GM19372 (cell line): ENCODE results near the gene TCEAL5.
"Not testable (repeated sequence)": the region's sequence is repeated elsewhere in the genome, so short reads cannot be mapped to it uniquely, and the experiment has no call there.

Experiments
- ATAC-seq: cut with Tn5 transposase; IDR thresholded peaks from one replicate; pipeline ENCODE4 v1.9.1; 2021; ENCODE audit warnings: mild to moderate bottlenecking, low read depth, moderate library complexity; ENCODE audit not compliant: unreplicated experiment

The TCEAL5 gene

GRCh38 chrX:103235608-103236007, 40.9 kb downstream of the TCEAL5 start:
- ATAC-seq = not testable (repeated sequence)

- ATAC-seq = no peak
Measured at GRCh38 chrX:103234869-103235268, 41.7 kb downstream of the TCEAL5 start.

- ATAC-seq = no peak
Measured at GRCh38 chrX:103233263-103233662, 43.3 kb downstream of the TCEAL5 start.

GRCh38 chrX:103225918-103226317, 50.6 kb downstream of the TCEAL5 start:
- not testable (repeated sequence) for ATAC-seq
